ENCODE data around the gene SHC3. TPM values are rescaled to one million over a fixed set of nuclear protein-coding genes. Genes with fewer than 3 reads are reported as not detected.

SHC3 gene
- total RNA-seq, 1 experiment from 2014 or later = 0.03 TPM

GRCh38 chr9:89095761-89096528 lies 82.7 kb downstream of the SHC3 start:
- in situ Hi-C loops (cut with HindIII; ENCODE audit: low pct_unique_long_range_greater_than_20kb, low sequenced_read_pairs) = no loop called here
- no peak for DNase-seq (ENCODE audit: low read depth, low spot score)

GRCh38 chr9:89093201-89093975 lies 85.2 kb downstream of the SHC3 start:
- DNase-seq (ENCODE audit: low read depth, low spot score) = no peak
- in situ Hi-C loops (cut with HindIII; ENCODE audit: low pct_unique_long_range_greater_than_20kb, low sequenced_read_pairs) = no loop called here

- in situ Hi-C loops (cut with HindIII; ENCODE audit: low pct_unique_long_range_greater_than_20kb, low sequenced_read_pairs) = no loop called here
Measured at GRCh38 chr9:89089176-89089575, 89.4 kb downstream of the SHC3 start.

DNA sequence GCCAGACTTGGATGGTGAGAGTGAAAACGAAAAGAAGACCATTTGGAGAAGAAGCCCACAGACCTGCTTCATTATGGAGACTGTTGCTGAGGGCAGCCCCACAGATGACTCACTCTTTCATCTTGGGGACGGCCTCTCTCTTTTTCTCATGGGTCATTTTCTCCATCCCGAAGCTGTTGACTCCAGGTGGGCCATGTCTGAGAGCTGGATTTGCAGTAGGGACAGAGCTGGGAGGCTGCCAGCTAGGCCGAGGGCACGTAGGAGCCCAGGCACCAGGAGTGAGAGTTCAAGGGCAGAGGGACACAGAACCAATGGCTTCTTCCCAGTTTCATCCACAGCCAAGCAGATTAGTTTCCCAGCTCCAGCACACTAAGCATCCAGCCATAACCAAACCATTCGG lies 95.0 kb downstream of the SHC3 start:
- in situ Hi-C loops (cut with HindIII; ENCODE audit: low pct_unique_long_range_greater_than_20kb, low sequenced_read_pairs) = no loop called here

More at GRCh38 chr9:89089176-89089575, 89.4 kb downstream of the SHC3 start:
- DNase-seq (ENCODE audit: low read depth, low spot score) = no peak

DNA sequence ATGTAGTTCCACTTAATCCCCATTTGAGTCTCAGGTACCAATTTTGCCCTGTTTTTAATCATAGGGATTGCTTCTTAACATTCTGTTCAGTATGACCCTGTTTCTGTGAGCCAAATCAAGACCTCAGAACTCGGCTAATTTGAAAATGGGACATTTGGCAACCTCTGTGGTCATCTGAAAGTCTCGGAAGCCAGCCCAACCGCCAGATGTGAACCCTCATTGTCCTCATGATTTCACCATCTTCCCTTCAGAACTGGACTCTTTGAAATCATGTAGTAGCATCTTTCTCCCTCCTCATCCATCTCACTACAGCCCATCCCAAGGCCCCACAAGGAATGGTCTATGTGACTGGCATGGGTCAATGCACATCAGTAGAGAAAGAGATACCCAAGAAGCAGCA lies 98.4 kb downstream of the SHC3 start:
- in situ Hi-C loops (cut with HindIII; ENCODE audit: low pct_unique_long_range_greater_than_20kb, low sequenced_read_pairs) = no loop called here

More for the DNA sequence above, 95.0 kb downstream of the SHC3 start:
- no peak for DNase-seq (ENCODE audit: low read depth, low spot score)

GRCh38 chr9:89079391-89079790 lies 99.2 kb downstream of the SHC3 start:
- DNase-seq (ENCODE audit: low read depth, low spot score) = no peak
- in situ Hi-C loops (cut with HindIII; ENCODE audit: low pct_unique_long_range_greater_than_20kb, low sequenced_read_pairs) = no loop called here

More for the DNA sequence above, 98.4 kb downstream of the SHC3 start:
- DNase-seq (ENCODE audit: low read depth, low spot score) = no peak

GRCh38 chr9:89078860-89079259 lies 99.8 kb downstream of the SHC3 start:
- no peak for DNase-seq (ENCODE audit: low read depth, low spot score)
- in situ Hi-C loops (cut with HindIII; ENCODE audit: low pct_unique_long_range_greater_than_20kb, low sequenced_read_pairs) = no loop called here

GRCh38 chr9:89078421-89078820 lies 100.2 kb downstream of the SHC3 start:
- in situ Hi-C loops (cut with HindIII; ENCODE audit: low pct_unique_long_range_greater_than_20kb, low sequenced_read_pairs) = no loop called here

DNA sequence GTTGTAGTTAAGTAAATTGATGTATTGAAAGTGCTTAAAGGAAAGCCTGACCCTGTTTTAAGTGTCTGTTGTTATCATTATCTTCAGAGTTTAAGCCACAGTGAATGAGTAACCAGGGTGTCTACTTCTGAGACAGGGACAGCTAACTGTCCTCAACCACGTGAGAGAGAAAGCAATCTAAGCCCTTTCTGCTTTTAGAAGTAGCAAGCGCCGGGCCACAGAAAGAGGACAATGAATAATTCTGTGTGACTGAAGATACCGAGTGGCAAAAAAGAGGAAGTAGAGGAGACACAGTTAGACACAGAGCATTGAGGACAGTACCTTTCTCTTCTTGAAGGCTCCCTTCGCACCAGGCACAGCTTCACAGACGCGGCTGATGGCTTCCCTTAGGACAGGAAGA lies 101.1 kb downstream of the SHC3 start:
- no peak for DNase-seq (ENCODE audit: low read depth, low spot score)
- in situ Hi-C loops (cut with HindIII; ENCODE audit: low pct_unique_long_range_greater_than_20kb, low sequenced_read_pairs) = no loop called here

More at GRCh38 chr9:89078421-89078820, 100.2 kb downstream of the SHC3 start:
- no peak for DNase-seq (ENCODE audit: low read depth, low spot score)

- in situ Hi-C loops (cut with HindIII; ENCODE audit: low pct_unique_long_range_greater_than_20kb, low sequenced_read_pairs) = no loop called here
Measured at GRCh38 chr9:89073397-89073796, 105.2 kb downstream of the SHC3 start.

DNA sequence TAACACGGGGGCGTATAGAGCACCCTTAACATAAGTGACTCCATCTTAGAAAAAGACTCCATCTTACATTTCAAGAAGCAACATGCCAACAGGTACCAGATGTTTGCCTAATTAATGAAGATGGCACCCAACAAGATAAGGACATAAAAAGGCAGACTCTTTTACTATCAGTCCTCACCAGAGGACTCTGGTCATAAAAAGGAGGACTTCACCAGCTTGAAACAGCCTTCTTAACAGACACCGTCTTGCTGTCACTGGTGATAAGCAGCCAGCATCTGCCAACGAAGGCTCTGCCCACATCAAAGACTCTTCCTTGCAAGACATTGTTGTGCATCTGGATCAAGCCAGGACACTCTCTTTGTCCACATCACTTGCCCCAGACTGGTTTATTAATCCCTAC lies 107.0 kb downstream of the SHC3 start:
- DNase-seq (ENCODE audit: low read depth, low spot score) = no peak
- in situ Hi-C loops (cut with HindIII; ENCODE audit: low pct_unique_long_range_greater_than_20kb, low sequenced_read_pairs) = no loop called here

More at GRCh38 chr9:89073397-89073796, 105.2 kb downstream of the SHC3 start:
- DNase-seq (ENCODE audit: low read depth, low spot score) = no peak

DNA sequence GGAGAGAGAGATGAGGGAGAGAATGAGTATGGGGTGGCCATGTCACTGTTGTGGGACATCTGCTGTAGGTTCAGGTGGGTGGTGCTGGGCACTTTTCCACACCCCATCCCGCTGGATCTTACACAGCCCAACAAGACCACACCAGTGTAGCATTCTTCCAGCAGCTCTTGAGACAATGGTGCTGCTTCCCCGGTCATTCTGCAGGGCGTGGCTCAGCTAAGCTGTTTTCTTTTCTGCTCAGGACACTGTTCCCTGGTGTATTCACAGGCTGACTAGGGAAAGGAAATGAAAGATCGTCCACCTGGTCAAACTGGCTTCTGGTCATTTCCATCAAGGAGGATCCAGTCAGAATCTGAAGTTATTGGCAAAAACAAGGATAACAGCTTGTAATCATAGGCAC lies 111.8 kb downstream of the SHC3 start:
- in situ Hi-C loops (cut with HindIII; ENCODE audit: low pct_unique_long_range_greater_than_20kb, low sequenced_read_pairs) = no loop called here
- DNase-seq (ENCODE audit: low read depth, low spot score) = no peak

DNA sequence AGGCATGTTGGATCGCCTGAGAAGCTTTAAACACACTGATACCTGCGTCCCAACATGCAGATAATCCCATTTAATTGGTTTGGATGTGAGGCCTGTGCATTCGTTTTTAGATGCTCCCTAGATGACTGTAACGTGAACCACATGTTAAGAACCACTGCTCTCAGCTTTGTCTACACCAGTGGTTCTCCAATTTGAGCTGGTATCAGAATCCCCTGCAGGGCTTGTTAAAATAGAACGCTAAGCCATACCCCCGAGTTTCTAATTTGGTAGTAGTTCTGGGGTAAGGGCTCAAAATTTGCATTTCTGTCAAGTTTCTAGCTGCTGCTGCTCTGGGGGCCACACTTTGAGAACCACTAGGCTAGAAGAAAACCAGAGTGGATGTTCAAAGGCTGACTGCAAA lies 112.7 kb downstream of the SHC3 start:
- in situ Hi-C loops (cut with HindIII; ENCODE audit: low pct_unique_long_range_greater_than_20kb, low sequenced_read_pairs) = no loop called here
- no peak for DNase-seq (ENCODE audit: low read depth, low spot score)

- no peak for DNase-seq (ENCODE audit: low read depth, low spot score)
Measured at GRCh38 chr9:89060790-89061189, 117.8 kb downstream of the SHC3 start.

DNA sequence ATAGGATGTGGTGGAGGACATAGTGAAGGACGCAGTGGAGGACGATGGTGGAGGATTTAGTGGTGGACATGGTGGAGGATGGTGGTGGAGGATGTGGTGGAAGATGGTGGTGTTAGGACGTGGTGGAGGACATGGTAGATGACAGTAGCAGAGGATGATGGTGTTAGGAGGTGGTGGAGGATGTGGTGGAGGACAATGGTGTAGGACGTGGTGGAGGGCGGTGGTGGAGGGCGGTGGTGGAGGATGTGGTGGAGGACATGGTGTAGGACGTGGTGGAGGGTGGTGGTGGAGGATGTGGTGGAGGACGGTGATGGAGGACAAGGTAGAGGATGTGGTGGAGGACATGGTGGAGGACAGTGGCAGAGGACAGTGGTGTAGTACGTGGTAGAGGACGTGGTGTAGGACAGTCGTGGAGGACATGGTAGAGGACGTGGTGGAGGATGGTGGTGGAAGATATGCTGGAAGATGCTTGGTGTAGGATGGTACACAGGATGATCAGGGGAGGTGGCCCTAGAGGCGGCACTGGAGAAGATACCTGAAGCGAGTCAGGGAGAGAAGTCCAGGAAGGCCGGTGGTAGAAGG lies 118.6 kb downstream of the SHC3 start:
- DNase-seq (ENCODE audit: low read depth, low spot score) = no peak
- in situ Hi-C loops (cut with HindIII; ENCODE audit: low pct_unique_long_range_greater_than_20kb, low sequenced_read_pairs) = no loop called here

More at GRCh38 chr9:89060790-89061189, 117.8 kb downstream of the SHC3 start:
- in situ Hi-C loops (cut with HindIII; ENCODE audit: low pct_unique_long_range_greater_than_20kb, low sequenced_read_pairs) = no loop called here

GRCh38 chr9:89058906-89059305 lies 119.7 kb downstream of the SHC3 start:
- in situ Hi-C loops (cut with HindIII; ENCODE audit: low pct_unique_long_range_greater_than_20kb, low sequenced_read_pairs) = no loop called here
- no peak for DNase-seq (ENCODE audit: low read depth, low spot score)

GRCh38 chr9:89054865-89055495 lies 123.6 kb downstream of the SHC3 start:
- DNase-seq (ENCODE audit: low read depth, low spot score) = no peak
- in situ Hi-C loops (cut with HindIII; ENCODE audit: low pct_unique_long_range_greater_than_20kb, low sequenced_read_pairs) = no loop called here

GRCh38 chr9:89053301-89053700 lies 125.3 kb downstream of the SHC3 start:
- in situ Hi-C loops (cut with HindIII; ENCODE audit: low pct_unique_long_range_greater_than_20kb, low sequenced_read_pairs) = no loop called here
- DNase-seq (ENCODE audit: low read depth, low spot score) = no peak

Measured in SK-MEL-5 (cell line).